ENCODE measurements around the gene GSTM2. TPM values are rescaled to one million over a fixed set of nuclear protein-coding genes. Genes with fewer than 3 reads are reported as not detected.
A peak's percentile ranks its signal among the peaks of the same experiment; 100 is the strongest.

The GSTM2 gene
- total RNA-seq, 1 experiment from 2014 or later: 14.9 TPM

DNA sequence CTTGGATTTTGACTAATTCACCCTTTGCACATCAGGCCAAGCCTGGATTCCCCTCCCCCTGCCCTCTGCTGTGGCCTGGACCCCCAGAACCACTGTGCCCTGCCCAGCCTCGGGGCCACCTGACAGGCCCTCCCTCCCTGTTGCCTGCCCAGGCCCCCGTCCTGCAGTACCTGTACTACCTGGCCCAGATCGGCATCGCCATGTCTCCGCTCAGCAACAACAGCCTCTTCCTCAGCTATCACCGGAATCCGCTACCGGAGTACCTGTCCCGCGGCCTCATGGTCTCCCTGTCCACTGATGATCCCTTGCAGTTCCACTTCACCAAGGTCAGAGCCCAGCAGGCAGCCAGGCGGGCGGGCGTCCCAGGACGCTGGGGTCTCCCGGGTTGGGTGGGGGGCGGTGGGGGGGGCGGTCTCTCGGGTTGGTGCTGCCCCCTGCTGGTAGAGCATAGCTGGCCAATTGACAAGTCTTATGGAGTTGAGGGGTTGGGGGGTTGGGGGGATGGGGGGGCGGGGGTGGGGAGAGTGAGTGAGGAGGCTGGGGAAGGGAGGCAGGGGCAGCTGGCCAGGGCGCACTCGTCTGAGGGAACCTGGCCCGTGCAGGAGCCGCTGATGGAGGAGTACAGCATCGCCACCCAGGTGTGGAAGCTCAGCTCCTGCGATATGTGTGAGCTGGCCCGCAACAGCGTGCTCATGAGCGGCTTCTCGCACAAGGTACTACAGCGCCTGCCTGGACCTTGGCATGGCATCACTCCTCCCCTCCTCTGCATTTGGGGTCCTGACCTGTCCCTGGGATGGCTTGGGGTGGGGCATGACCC, 37.6 kb upstream of the GSTM2 start:
- no peaks in the 10 kb centered on the region for H3K9me3 ChIP-seq (ENCODE audit: control insufficient read depth, low read depth, low read length)
- no peak overlapping the region for H2BK5ac ChIP-seq (ENCODE audit: insufficient read length, low read length)
- H4K91ac ChIP-seq (ENCODE audit: insufficient read length, low read depth, low read length): no peak overlapping the region
- H3K36me3 Mint-ChIP-seq (ENCODE audit: insufficient read depth in 1 of 3, low read depth in 3 of 3): peaks cover 27 to 48% (median 43%) of the 10 kb centered on the region in 3 experiments; a peak in 6 of 7 replicates
- no peak overlapping the region for H3K23ac ChIP-seq (ENCODE audit: insufficient read length, low read depth, low read length)
- no peak overlapping the region for H3K4ac ChIP-seq (ENCODE audit: low read depth, low read length)
- H3K23me2 ChIP-seq (ENCODE audit: insufficient read length, low read depth, low read length, poor library complexity, severe bottlenecking): no peaks in the 10 kb centered on the region
- H4K5ac ChIP-seq (ENCODE audit: insufficient read length, low read depth, low read length): no peak overlapping the region
- H3K27ac Mint-ChIP-seq: no peak overlapping the region; a peak in 1 of 7 replicates
- no peak overlapping the region for H3K56ac ChIP-seq (ENCODE audit: insufficient read length, low read depth, low read length)
- H2AFZ ChIP-seq (ENCODE audit: low read length): no peak overlapping the region
- no peak overlapping the region for H2BK20ac ChIP-seq (ENCODE audit: low read depth, low read length, poor library complexity, severe bottlenecking)
- H3K4me1 Mint-ChIP-seq: peaks cover 4 to 24% of the 10 kb centered on the region in 2 experiments
- no peak overlapping the region for H4K8ac ChIP-seq (replicated peaks; ENCODE audit: insufficient read length, low read depth, low read length)
- no peak overlapping the region for H2AK5ac ChIP-seq (ENCODE audit: insufficient read length, low read length)
- H4K20me1 ChIP-seq (ENCODE audit: control insufficient read depth, insufficient read depth, insufficient read length): no peaks in the 10 kb centered on the region
- no peak overlapping the region for H2BK120ac ChIP-seq (ENCODE audit: low read depth, low read length, poor library complexity, severe bottlenecking)
- peak; percentile 66 for DNase-seq
- no peak overlapping the region for H3K4me2 ChIP-seq (ENCODE audit: insufficient read depth, insufficient read length, low read length)
- TF ChIP-seq CTCF (conservative IDR thresholded peaks at IDR 0.05): peak; percentile 56; the same call in 2 of the 3 replicates
- H3K27me3 ChIP-seq (ENCODE audit: insufficient read depth, low read length): no peaks in the 10 kb centered on the region
- WGBS (ENCODE audit: extremely low coverage, insufficient read length, low lambda C conversion rate): no CpG with 5 or more reads among the region's 30 CpGs
- H3K9me3 Mint-ChIP-seq: no peaks in the 10 kb centered on the region
- no peaks in the 10 kb centered on the region for H3K79me1 ChIP-seq (ENCODE audit: insufficient read depth, low read depth, low read length, poor library complexity, severe bottlenecking)
- H3K18ac ChIP-seq (ENCODE audit: insufficient read length, low read depth, low read length): no peak overlapping the region
- no peak overlapping the region for H3K4me3 Mint-ChIP-seq
- no peaks in the 10 kb centered on the region for H3K79me2 ChIP-seq (ENCODE audit: insufficient read depth, low read length)
- no peak overlapping the region for H2BK12ac ChIP-seq (ENCODE audit: insufficient read length, low read depth, low read length)
- H3T11ph ChIP-seq (ENCODE audit: low read length): no peak overlapping the region
- no peak overlapping the region for H3K9ac ChIP-seq (ENCODE audit: extremely low read depth, insufficient read length, low read length)
- H3K4me1 ChIP-seq (ENCODE audit: insufficient read depth, low read length): no peaks in the 10 kb centered on the region
- H3K27ac ChIP-seq (ENCODE audit: insufficient read length, low read depth, low read length): no peak overlapping the region
- H3K14ac ChIP-seq (ENCODE audit: insufficient read depth, low read length): no peak overlapping the region; the same call in 1 of the 2 replicates
- H3K27me3 Mint-ChIP-seq (ENCODE audit: low read depth): no peaks in the 10 kb centered on the region
- no peak overlapping the region for H2BK15ac ChIP-seq (ENCODE audit: low read depth, low read length)
